T-helper 9 cell (primary cell): ENCODE data around the gene CRIP3.

ENCODE experiments used
- DNase-seq: peaks from one replicate; pipeline ENCODE4 v3.0.0-alpha.2; 2020

CRIP3 gene

GRCh38 chr6:43271103-43271815 is 37.4 kb downstream of the CRIP3 start:
- no peak for DNase-seq

GRCh38 chr6:43269273-43270007 is 39.2 kb downstream of the CRIP3 start:
- DNase-seq = no peak

- DNase-seq = no peak
These were observed 39.8 kb downstream of the CRIP3 start for GRCh38 chr6:43268782-43269272.

GRCh38 chr6:43268355-43268700 is 40.3 kb downstream of the CRIP3 start:
- DNase-seq = no peak

- DNase-seq = no peak
These were observed 40.8 kb downstream of the CRIP3 start for GRCh38 chr6:43267619-43268354.

GRCh38 chr6:43265564-43265963 is 43.1 kb downstream of the CRIP3 start:
- no peak for DNase-seq

GRCh38 chr6:43264599-43265145 is 44.0 kb downstream of the CRIP3 start:
- DNase-seq = no peak

GRCh38 chr6:43263314-43264178 is 45.1 kb downstream of the CRIP3 start:
- peak; percentile 62 for DNase-seq

- DNase-seq = no peak
These were observed 45.8 kb downstream of the CRIP3 start for GRCh38 chr6:43262780-43263313.

- DNase-seq = no peak
These were observed 46.4 kb downstream of the CRIP3 start for GRCh38 chr6:43262000-43262779.

- no peak for DNase-seq
These were observed 47.4 kb downstream of the CRIP3 start for GRCh38 chr6:43261198-43261597.

GRCh38 chr6:43260791-43261190 is 47.8 kb downstream of the CRIP3 start:
- no peak for DNase-seq

- no peak for DNase-seq
These were observed 49.6 kb downstream of the CRIP3 start for GRCh38 chr6:43258807-43259686.

- DNase-seq = no peak
These were observed 50.4 kb downstream of the CRIP3 start for GRCh38 chr6:43258180-43258579.

GRCh38 chr6:43257367-43258145 is 51.1 kb downstream of the CRIP3 start:
- DNase-seq = no peak

GRCh38 chr6:43256670-43257366 is 51.8 kb downstream of the CRIP3 start:
- no peak for DNase-seq
